Mucosa of rectum (tissue), 2 donors: ENCODE data around the gene MET.

ENCODE experiments used
- H3K27ac ChIP-seq, 2 donors: one replicate each; pipeline ENCODE4 v1.7.0; 2013; ENCODE audit warnings: inconsistent platforms in 2 of 2, low read depth in 2 of 2, low read length in 2 of 2
- H3K27me3 ChIP-seq, 2 donors: one replicate each; pipeline ENCODE4 v1.7.0; 2013; ENCODE audit warnings: low read length in 2 of 2; ENCODE audit not compliant: control insufficient read depth in 2 of 2, insufficient read depth in 2 of 2
- H3K36me3 ChIP-seq, 2 donors: one replicate each; pipeline ENCODE4 v1.7.0; 2013; ENCODE audit warnings: low read length in 2 of 2; ENCODE audit not compliant: control insufficient read depth in 2 of 2, insufficient read depth in 2 of 2
- H3K4me1 ChIP-seq, 2 donors: one replicate each; pipeline ENCODE4 v1.7.0; 2013; ENCODE audit warnings: low read length in 2 of 2, mild to moderate bottlenecking in 1 of 2; ENCODE audit not compliant: control insufficient read depth in 2 of 2, insufficient read depth in 2 of 2
- H3K4me3 ChIP-seq, 2 donors: one replicate each; pipeline ENCODE4 v1.7.0; 2013; ENCODE audit warnings: low read length in 2 of 2
- H3K9ac ChIP-seq, 2 donors: one replicate each; pipeline ENCODE4 v1.7.0; 2013; ENCODE audit warnings: low read length in 2 of 2, low read depth in 1 of 2, mild to moderate bottlenecking in 1 of 2
- H3K9me3 ChIP-seq, 2 donors: one replicate each; pipeline ENCODE4 v1.7.0; 2013; ENCODE audit warnings: low read length in 2 of 2; ENCODE audit not compliant: control insufficient read depth in 2 of 2
- donor health status: healthy.
- donor health status: Normal muscosa, but diverticular disease.

Gene MET

DNA sequence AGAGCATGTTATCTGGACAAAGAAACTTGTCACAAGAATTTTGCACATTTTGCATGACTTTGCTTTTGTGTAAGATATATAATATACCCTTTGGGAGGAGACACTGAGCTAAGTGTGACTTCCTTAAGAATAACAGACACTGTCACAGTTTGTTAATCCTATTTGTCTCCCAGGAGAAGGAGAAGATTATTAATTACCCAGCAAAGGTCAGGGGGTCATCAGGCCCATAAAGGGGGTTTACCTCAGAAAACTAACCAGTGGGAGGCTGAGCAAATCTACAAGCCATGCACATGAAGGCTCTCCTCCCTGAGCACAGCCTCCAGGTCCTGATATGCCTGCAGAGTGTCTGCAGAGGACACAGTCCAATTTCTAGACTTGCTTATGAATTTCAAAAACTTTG is 10.1 kb upstream of the MET start:
- Histone ChIP-seq H3K9ac (no peak overlapping the region), H3K4me1 (no peaks in the 10 kb centered on the region), H3K27ac (no peak overlapping the region), H3K36me3 (no peaks in the 10 kb centered on the region), H3K9me3 (no peaks in the 10 kb centered on the region), H3K27me3 (no peaks in the 10 kb centered on the region), H3K4me3 (no peak overlapping the region)

DNA sequence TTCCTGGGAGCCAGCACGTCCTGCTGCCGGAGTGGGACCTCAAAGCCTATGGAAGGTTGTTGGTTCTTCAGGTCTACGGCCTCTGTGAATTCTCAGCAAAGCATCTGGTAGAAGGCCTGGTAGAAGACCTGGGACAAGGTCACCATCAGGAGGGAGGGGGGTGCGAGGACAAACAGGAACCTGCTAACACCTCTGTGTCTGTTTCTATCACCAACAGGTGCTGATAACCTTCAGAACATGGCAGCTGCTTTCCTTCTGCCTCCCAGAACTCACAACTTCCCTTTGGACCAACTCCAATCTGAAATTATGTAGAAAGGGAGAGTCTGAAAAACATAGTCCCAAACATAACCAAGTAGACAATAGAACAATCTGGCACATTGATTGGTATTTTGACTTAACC is 8.3 kb upstream of the MET start:
- H3K9ac ChIP-seq, result no peak overlapping the region
- H3K4me1 ChIP-seq, result no peaks in the 10 kb centered on the region
- H3K4me3 ChIP-seq, result no peak overlapping the region
- no peaks in the 10 kb centered on the region for H3K27me3 ChIP-seq
- no peaks in the 10 kb centered on the region for H3K36me3 ChIP-seq
- no peaks in the 10 kb centered on the region for H3K9me3 ChIP-seq
- H3K27ac ChIP-seq, result no peak overlapping the region

DNA sequence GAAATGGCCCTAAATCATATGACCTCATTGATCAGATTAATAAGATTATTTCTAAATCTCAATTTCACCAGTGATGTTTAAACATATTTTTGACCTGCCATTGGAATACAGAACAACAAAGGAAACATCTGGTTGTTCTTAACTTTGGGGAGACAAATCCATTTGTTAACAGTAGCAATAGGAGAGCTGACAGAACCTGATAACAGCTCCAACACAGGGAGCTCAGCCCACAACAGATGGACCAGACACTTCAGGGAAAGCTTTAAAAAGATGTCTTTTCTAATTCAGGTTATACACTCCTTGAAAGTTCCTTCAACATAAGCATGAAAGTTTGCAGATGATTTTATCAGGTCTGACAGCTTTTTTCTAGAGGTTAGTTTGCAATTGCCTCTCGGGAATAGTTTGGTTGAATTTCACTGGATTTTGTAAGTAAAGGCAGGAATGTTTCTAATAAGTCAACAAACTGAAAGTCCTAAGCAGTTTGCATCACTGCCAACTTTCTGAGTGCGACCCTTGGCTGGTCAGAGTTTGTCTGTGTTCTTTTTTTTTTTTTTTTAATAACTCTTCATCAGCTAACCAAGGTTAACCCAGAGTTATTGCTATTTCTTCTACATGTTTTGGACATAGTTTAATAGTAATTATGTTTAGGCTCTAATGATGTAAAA is 6.5 kb upstream of the MET start:
- Histone ChIP-seq H3K4me3 (no peak overlapping the region), H3K27me3 (no peaks in the 10 kb centered on the region), H3K27ac (no peak overlapping the region)

DNA sequence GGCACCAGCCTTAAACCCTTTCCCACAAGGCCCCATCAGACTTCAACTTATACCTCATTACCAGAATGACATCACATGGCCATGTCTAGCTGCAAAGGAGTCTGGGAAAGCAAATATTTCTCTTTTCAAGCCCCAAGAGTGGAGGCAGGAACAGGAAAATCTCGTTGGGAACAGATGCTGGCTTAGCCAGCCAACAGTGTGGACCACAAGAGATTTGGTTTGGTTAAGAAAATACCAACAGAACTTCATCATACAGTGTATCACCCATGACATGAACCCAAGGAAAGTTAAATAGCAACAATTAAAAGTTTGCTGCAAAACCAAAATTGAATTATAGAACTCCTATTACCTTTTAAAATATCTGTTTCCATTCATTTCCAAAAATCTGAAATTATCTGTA is 2.2 kb upstream of the MET start:
- Histone ChIP-seq H3K27me3 (no peaks in the 10 kb centered on the region), H3K27ac (no peak overlapping the region), H3K9me3 (no peaks in the 10 kb centered on the region), H3K9ac (no peak overlapping the region), H3K36me3 (no peaks in the 10 kb centered on the region), H3K4me3 (no peak overlapping the region), H3K4me1 (peaks cover 0 to 17% of the 10 kb centered on the region in 2 donors)

More for the DNA sequence above, 6.5 kb upstream of the MET start:
- Histone ChIP-seq H3K9me3 (no peaks in the 10 kb centered on the region), H3K4me1 (no peaks in the 10 kb centered on the region), H3K36me3 (no peaks in the 10 kb centered on the region), H3K9ac (no peak overlapping the region)

DNA sequence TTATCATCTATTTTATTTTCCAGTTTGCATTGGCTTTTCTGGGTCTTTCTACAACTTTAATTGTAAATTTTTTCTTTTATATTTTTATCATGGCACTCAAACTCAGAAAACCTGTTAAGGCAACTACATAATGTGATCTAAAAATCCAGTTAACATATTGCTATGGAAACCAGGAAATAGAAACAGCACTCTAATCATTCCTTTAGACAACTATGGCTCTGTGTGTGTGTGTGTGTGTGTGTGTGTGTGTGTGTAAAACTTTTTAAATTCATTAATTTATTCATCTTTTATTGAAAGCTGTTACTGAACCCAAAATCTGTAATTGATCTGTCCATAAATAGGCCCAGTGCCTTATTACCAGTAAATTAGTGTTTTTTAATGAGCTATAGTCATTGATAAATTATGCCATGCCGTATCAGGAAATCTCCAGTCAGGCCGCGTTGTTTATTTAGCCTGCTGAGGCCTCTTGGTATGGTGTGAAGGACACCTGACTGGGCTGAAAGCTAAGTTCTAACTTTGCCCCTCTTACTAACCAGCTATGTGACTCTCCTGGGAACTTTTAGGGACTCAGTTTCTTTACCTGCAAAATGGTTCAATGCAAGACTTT is 1.5 kb upstream of the MET start:
- H3K9me3 ChIP-seq, result no peaks in the 10 kb centered on the region
- no peaks in the 10 kb centered on the region for H3K36me3 ChIP-seq
- no peaks in the 10 kb centered on the region for H3K27me3 ChIP-seq
- peaks cover 0 to 17% of the 10 kb centered on the region in 2 donors for H3K4me1 ChIP-seq
- no peak overlapping the region for H3K9ac ChIP-seq
- no peak overlapping the region for H3K4me3 ChIP-seq
- H3K27ac ChIP-seq, result no peak overlapping the region

DNA sequence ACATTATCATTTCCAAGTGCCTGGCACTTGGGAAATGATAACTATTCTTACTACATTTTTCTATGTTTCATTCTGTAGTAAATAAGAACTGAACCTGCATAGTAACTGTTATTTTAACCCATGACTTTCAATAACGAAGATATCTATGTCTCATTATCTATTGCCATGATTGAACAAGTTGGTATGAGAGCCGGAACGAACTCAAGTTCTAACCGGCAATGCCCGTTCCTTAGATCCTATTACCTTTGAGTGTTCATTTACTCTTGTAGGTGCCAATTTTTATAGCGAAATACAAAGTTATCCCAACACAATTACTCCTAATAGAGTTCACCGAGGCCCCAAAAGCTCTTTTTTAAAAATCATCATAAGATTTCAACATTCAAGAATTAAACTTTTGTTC is 885 bp upstream of the MET start:
- no peak overlapping the region for H3K27ac ChIP-seq
- H3K4me1 ChIP-seq, result peaks cover 0 to 17% of the 10 kb centered on the region in 2 donors
- peak overlapping the region in 1 of 2 donors; percentile 92 for H3K9ac ChIP-seq
- no peaks in the 10 kb centered on the region for H3K27me3 ChIP-seq
- H3K36me3 ChIP-seq, result no peaks in the 10 kb centered on the region
- no peaks in the 10 kb centered on the region for H3K9me3 ChIP-seq
- peak overlapping the region in 1 of 2 donors; percentile 68 for H3K4me3 ChIP-seq

DNA sequence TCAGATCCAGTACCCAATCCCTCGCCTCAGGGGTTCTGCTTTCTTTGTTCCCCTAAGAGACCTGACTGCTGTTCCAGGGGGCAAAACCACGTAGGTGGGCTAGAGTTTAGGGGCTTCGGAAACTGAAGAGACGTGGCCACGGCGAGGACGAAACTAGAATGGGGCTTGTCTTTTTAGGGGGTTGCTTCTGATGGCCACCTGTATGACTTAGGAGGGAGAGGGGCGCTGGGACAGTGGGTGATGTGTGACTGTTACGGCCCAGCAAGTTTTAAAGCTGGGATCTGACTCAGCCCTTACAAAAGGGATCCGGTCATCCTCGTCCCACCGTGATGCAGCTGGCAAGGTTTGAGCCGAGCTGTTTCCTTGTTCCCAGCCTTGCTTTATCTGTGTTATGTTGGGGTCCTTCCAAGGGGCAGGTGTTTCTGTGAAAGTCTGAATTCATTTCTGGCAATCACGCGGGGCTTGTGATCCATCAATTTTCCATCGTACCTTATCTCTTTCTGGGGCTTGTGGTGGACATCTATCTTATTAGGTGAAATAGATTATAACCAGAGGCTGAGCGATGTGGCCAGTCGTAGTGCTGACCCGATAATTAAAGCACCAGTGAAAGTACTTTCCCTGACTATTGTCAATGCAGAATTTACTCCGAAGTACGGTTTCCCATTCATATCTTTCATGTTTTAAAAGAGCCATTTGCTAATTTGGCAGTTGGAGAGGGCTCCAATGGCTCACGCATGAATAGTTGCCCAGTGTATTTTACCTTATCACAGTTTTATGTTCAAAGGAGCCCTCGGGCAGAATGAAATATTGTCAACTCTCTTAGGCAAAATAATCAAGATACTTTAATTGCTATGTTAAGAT is 830 bp downstream of the MET start:
- H3K4me3 ChIP-seq, result peak overlapping the region; percentile 90 to 97
- no peaks in the 10 kb centered on the region for H3K36me3 ChIP-seq
- H3K27ac ChIP-seq, result peak overlapping the region; percentile 78 to 85
- H3K27me3 ChIP-seq, result no peaks in the 10 kb centered on the region
- peak overlapping the region; percentile 74 to 92 for H3K9ac ChIP-seq
- peaks cover 0 to 17% of the 10 kb centered on the region in 2 donors for H3K4me1 ChIP-seq
- H3K9me3 ChIP-seq, result no peaks in the 10 kb centered on the region

DNA sequence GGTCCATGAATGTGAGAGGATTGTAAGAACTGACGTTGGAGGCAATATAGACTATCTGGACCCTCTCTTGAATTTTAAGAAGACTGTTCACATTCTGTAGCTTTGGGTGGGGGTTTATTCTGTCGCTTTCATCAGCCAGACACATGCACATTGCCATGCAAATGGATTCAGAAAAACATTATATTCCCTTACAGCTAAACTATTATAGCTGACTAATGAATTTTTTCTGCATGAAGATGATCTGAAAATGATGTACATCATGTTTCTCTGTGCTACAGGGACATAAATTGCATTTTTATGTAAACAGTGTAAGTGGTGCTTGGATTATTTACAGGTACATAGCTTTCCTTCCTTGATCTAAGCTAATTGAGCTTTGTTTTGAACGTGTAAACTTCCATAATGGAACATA is 1.5 kb downstream of the MET start:
- Histone ChIP-seq H3K9me3 (no peaks in the 10 kb centered on the region), H3K27ac (no peak overlapping the region), H3K36me3 (no peaks in the 10 kb centered on the region), H3K27me3 (no peaks in the 10 kb centered on the region), H3K9ac (peak overlapping the region in 1 of 2 donors; percentile 92), H3K4me3 (peak overlapping the region; percentile 90 to 97), H3K4me1 (peaks cover 0 to 17% of the 10 kb centered on the region in 2 donors)

DNA sequence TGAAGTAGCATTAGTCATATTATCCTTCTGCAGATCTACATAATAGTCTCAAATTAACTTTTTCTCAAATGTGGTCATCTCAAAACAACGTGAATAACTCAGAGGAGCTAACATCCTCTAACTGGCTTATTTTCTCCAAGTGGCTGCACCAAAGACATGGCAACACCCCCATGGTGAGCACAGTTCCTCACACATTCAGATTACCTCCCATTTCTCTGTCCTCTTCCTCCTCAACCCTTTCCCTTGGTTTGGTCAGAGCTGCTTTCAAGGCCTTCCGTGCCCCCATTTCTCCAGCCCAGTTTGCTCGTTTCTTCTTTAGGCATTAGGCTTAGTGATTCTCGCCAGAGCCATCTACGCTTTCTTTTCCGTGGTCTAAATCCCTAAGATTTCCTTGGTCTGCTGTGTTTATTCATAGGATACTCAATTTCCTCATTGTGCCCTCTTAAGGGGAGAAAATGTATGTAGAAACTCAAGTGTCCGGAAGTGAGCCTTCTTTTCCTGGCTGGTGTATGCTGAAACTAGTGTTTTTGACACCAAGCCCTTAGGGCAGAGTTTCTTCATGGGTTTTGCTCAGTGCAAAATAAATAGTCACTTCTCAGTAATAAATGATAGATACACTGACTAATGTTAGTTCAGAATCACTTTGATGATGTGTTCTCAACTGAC is 2.6 kb downstream of the MET start:
- H3K9me3 ChIP-seq, result no peaks in the 10 kb centered on the region
- H3K4me3 ChIP-seq, result no peak overlapping the region
- H3K4me1 ChIP-seq, result peaks cover 0 to 17% of the 10 kb centered on the region in 2 donors
- H3K36me3 ChIP-seq, result no peaks in the 10 kb centered on the region
- no peaks in the 10 kb centered on the region for H3K27me3 ChIP-seq
- no peak overlapping the region for H3K9ac ChIP-seq
- no peak overlapping the region for H3K27ac ChIP-seq
